GM19372 (cell line): ENCODE data around the gene SMAD5.

Experiments used
- ATAC-seq: cut with Tn5 transposase; IDR thresholded peaks from one replicate; pipeline ENCODE4 v1.9.1; 2021; ENCODE audit warnings: mild to moderate bottlenecking, low read depth, moderate library complexity; ENCODE audit not compliant: unreplicated experiment

The SMAD5 gene

DNA sequence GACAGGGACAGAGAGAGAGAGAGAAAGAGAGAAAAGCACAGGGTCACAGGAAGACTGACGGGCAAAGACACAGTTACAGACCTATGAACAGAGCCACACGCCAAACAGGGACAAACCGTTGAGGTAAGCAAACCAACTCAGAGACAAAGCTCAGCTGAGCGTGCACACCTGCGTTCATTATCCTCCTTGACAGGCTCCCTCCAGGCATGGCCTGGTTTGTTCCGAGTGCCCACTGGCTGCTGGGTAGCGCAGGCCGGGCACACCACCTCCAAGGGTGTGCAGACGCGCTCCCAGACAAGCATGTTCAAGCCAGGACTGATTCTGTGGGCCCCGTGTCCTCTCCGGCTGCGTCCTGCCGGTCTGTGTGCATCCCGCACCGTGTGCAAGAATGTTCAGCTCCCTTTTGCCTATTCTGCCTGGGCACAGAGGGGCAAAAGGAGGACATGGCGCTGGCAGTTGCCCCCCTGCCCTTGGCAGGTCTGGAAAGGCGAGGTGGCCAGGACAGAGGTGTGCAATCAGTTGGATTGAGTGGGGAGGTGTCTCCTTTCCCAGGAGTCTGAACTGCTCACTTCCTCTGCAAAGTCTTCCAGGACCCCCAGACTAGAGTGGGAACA lies 60.8 kb downstream of the SMAD5 start:
- no peak for ATAC-seq

DNA sequence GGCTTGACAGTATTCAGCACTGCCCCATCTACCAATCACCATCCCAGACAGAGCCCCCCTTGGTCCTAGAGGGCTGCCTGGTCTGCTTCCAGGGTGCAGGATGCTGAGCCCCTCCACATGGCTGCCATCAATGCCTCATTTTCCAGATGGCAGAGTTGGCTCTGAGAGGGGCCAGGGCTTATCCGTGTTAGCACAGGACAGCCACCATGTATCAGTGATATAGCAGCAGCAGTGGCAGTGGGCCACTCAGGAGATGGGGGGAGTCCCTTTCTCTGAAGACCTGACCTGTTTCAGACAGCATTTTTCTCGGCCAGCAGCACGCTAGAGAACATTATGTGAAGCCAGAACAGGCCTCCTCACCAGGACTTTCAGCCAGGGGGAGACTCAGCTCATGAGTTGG lies 61.9 kb downstream of the SMAD5 start:
- no peak for ATAC-seq

DNA sequence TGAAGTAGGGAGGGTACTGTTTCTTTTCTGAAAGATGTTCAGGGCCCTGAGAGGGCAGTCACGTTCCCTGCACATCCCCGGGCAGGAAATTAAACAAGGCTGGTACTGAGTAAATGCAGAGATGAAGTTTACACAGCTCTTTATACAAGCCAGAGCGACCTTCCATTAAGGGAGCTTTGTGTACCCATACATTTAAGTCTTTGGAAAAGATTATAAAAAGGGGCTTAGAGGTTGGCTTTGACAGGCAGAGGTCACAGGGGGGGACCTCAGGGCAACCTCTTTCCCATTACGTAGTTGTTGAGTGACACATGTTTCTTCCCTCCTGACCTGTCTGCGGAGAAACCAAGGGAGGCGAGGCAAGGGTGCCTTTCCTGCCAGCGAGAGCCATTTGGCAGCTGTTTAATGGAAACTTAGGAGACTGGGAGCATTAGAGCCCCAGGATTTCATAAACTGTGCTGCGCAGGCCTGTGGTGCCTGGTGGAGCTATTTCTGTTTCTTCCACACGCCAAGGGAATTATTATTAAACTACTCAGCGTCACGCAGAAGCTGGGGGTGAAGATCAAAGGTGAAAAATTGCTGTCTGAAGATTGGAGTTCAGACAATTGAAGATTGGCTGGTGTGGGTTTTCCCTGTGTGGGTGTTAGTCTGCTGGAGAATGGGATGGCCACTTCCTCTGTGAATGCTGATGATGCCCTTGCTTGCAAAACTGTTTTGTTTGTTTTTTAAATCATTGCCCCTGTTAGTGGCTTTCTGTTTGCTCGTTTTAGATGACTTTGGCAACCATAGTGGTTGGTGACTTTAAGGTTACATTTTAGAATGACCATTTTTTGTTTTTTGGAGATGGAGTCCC lies 63.6 kb downstream of the SMAD5 start:
- ATAC-seq, result no peak

DNA sequence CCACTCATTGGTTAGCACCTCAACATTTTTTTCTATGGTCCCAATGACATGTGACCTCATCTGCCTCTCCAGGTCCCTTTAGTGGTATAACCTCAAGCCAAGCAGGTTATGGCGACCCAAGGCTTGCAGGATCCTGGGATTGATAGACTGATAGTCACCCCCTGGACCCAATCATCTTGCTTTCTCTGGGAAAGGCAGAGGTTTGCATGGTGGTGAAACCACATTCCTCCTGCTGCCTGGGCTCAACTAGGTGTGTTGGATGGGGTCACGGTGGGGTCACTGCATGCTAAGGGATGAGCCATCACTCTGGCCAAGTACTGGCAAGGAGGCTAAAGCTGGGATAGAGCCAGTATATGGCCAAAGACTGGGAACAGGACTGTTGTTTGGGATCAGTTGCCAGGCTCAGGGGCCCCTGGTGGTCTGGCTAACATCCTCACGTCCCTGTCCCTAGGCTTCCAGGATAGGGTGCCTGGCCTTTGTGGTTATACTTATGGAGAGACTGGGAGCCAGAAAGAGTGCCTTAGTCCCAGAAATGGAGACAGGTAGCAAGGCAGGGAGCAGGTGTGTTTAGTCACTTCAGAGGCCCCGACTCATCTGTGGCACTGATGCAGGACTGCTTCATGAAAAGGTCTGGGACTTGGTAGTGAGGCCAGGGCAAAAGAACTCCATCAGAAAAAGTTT lies 65.0 kb downstream of the SMAD5 start:
- no peak for ATAC-seq

DNA sequence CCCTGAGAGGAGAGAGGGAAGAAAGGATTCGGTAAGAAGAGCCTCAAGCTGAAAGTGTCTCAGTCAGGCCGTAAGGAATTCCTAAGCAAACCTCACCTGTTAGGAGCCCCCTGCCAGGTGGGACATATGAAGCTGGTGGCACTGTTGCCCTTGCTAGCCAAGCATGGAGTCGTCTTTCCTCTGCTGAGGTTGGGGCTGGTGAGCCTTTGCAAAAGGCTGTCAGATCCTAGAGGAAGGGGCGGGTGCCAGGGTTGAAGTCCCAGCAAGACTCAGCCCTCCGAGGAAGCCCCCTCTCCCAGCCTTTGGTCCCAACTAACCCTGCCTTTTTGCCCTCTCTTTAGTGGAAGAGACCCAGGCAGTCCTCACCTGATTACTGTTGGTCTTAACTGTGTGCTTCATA lies 65.8 kb downstream of the SMAD5 start:
- ATAC-seq, result no peak

DNA sequence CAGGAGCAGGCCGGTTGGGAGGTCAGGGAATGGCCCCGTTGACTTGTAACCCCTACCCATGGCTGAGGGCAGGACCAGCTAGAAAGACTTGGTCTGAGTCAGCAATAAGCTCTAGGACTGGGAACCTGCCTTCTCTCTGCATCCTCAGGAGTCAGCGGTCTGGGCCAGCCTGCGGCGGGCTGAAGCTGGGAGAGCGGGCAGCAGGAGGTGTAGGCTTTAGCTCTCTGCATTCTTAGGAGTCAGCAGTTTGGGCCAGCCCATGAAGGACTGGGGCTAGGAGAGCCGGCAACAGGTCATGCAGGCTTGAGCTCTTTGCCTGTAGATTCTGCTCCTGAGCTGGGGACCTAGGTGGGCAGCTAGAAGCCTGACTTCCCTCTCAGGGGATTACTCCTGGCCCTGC lies 66.8 kb downstream of the SMAD5 start:
- ATAC-seq, result no peak

DNA sequence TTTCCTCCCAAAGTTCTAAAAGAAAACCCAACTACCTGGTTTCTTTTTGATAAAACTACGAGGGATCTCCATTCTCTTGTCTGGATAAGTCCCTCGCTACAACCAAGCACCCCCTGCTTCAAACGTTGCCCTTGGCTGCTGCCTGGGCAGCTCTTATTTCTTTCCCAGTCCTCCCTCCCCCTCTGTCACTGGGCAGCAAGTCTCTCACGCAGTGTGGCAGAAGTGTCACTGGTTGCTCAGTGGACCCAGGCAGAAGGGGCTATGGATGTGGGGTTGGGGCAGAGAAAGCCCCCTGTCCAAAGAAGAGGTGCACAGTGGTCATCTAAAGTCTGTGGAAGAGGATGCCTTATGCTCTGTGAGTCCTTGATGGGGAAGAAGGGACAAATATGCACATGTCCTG lies 67.5 kb downstream of the SMAD5 start:
- no peak for ATAC-seq

DNA sequence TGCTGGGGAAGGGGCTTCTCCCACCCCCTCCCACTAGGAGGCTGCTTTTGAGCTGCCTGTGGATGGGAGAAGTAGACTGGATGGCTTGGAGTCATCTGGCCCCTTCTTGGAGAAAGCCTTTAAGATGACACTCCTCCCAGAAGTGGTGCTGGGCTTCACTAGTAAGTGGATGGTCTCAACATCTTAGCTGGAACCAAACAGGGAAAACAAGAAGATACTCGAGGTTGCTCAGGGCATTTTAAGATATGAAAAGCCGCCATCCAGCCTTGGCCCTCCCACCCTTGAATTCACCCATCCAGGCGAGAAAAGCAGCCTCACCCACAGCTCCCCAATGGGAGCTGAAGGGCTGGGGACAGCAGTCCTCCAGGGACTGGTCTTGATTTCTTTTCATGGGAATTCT lies 68.1 kb downstream of the SMAD5 start:
- no peak for ATAC-seq

DNA sequence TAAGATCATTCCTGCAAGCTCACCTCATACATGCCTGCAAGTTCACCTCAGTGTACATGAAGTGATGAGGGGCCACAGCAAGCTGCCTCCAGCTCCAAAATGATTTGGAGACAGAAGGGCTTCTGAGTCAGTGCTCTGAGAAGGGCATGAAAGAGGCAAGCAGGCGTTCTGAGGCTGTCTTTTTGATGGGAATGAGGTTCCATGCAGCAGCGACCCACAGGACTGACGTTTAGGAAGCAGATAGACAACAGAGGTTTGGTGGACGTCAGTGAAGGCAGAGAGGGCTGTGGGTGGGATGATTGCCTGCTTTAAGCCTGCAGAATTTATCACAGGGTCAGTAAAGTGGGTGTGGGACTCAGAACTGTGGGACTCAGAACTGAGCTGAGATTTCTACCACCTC lies 69.2 kb downstream of the SMAD5 start:
- no peak for ATAC-seq

DNA sequence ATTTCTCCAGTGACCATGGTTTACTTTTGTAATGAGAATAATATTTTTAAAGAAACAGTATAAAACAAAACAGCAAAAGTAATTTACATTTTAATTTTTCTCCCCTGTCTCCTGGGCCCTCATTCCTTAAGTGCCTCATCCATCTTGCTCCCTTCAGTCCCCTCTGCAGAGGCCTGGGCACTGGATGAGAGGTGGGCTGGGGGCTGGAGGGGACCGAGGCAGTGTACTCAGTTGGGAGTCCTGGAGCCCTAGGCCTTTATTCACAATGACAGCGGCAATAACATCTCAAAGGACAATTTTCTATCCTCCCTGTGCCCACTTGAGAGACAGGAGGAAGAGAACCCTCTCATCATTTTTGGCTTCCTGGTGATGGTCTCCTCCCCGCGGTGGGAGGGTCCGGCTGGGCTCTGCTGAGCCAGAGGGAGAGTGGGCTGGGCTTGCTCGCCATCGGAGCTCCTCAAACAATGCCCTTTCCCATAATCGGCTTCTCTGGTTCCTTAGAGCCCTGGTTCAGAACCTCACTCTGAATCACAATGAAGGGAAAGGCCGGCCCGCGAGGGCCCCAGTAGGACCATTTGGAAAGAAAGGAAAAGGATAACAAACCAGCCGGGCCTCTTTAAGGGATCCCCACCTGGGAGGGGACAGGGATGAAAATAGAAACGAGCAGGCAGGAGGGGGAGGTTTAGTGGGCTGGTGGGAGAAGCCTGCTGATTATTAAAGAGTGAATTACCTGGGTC lies 70.0 kb downstream of the SMAD5 start:
- no peak for ATAC-seq

DNA sequence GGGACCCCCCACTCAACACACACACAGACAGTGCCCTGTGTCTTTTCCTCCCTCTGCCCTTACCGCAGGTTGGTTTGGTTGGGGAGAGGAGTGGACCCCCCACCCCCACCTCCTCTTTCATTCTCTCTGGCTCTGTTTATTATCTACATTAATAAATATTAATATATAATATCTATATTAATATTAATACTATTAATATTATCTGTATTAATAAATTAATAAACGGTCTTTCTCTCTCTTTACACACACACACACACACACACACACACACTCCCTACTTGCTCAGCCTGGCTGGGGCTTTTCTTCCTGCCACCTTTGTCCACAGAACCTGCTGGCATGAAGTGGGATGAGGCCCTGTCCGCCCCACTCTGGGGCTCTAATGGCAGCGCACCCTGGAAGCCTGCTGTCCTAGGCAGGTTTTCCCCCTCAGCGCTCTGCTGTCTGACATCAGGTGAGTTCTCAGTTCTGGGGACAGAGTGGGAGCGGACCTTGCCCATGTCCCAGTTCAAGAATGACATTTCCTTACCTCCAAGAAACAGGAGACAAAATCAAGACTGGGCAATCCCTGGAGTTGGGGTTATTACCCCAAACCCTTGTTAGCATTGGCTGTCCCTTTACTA lies 70.8 kb downstream of the SMAD5 start:
- no peak for ATAC-seq

DNA sequence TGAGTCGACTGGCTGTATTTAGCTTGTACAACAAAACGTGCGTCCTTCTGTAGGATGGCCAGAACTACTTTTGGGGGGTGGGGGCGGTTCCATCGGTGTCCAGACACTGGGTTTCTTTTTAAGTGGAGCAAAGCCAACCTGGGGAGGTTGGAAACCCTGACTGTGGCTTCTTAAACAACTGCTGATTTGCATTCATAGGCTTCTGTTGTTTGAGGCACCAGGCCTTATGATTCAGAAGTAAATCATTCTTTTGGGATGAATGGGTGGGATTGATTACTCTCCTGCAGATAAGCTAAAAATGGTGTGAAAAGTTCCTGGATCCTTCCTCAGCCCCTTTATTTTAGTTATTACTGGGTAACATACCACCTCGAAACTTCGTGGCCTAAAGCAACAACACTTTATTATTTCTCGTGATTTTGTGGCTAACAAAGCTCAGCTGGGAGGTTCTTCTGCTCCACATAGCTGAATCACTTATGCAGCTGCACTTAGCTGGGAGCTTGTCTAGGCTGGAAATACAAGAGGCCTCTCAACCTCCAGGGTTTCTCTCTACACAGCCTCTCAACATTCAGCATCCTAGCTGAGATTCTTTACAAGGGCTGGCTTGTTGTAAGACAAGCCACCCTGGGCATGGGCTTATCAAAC lies 72.5 kb downstream of the SMAD5 start:
- ATAC-seq, result no peak

DNA sequence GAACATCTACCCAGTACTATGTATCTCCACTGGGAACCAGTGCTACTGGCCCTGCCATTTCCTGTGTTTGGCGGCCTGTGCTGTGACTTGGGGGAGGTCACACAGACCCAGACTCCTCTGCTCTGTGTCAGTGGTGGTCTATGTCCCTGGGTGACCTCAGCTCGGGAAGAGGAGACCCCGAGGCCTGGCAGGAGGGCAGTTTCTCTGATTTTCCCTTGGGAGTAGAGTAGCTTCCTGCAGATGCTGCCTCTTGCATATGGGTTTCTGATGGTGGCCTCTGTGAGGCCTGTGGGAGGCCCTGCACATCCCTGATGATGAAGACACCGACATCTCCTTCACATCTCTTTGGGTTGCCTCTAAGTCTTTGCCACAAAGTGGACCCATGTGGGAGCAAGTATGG lies 73.3 kb downstream of the SMAD5 start:
- no peak for ATAC-seq

DNA sequence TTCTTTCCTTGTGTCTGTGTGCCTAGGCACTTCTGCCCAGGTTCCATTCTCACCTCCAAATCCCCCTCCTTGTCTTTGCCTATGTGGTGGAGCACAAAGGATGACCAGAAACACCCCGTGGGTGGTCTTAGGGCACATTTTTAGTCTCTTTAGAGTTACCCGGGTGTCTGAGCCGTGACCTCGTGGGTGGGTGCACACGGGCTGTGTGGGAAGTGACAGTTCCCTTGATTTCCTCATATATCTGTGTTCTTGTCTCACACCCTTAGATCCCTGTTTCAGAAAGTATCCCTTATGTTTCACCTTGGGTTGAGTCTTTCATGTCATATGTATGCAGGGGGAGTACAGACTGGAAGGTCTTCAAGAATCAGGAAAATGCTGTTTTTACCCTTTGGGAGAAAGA lies 73.7 kb downstream of the SMAD5 start:
- ATAC-seq, result no peak

DNA sequence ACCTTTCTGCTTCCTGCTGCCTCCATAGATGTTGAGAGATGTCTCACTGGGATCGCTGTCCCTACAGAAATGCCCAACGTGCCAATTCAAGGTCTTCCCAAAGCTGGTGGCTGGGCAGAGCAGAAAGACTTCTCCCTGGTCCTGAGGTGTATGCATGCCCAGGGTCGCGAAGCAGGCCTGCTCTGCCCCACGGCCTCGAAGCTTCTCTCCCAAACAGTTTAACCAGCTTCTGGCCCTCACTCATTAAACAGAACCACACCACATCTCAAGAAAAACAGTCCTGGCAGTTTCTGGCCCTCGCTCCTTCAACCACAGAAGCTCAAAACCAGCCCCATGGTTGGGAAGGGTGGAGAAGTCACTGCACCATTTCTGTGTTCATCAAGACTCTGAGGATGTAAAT lies 75.0 kb downstream of the SMAD5 start:
- no peak for ATAC-seq

DNA sequence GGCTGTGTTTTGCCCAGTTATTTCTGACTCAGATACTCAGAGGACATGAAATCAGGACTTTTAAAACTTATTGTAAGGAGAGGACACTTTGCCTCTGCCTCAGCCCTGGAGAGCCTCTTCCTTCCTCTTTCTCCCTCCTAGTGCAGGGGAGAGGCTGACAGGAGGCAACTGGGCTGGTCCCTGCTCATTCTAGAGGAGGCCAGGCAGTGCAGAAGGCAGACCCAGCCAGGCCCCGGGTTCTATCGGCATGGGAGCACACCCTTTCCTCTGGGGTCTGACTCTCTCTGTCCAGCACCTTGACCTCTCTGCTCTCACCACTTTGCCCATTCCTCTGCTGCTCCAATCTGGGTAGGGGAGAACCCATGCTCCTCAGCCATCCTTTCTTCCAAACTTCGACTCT lies 76.3 kb downstream of the SMAD5 start:
- no peak for ATAC-seq

DNA sequence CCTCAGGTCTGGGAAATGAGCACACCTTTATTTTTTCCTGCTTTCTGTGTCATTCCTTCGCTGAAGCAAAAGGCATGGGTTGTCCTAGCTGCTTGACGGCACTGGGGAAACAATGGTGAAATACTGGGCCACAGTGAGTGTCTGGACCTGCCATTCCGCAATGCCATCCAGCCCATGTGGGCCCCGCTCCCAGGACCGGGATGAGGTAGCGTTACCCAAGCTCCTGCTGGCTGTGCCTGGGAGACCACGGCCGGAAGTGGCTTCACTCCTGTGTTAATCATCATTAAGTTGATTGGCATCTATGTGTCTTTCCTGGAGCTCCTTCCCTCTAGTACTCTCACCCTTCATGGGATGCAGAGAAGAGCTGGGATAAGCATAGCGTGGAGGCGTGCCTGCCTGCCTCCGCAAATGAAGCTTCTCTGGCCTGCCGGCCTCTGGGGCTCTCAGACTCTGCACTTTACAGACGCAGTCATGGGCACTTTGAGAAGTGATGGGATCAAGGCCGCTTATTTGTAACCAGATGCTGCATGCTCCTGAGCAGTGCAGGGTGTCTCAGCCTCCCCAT lies 76.8 kb downstream of the SMAD5 start:
- ATAC-seq, result no peak

DNA sequence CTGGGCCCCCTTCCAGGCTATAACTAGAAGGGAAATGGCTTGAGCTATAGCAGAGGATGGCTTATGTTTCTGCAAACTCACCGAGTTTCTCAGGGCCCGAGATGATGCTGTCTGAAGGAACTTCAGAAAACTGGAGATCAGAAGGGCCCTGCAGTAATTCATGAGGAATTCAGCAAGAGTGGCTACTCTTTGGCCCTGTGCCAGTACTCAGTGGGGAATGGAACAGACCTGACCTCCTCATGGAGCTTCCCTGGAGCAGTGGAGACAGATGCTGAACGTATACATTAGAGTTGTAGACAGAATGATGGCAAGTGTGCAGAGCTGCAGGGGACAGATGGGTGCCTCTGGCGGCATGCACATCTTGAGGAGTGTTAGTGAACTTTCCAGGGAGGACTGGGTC lies 77.6 kb downstream of the SMAD5 start:
- no peak for ATAC-seq

DNA sequence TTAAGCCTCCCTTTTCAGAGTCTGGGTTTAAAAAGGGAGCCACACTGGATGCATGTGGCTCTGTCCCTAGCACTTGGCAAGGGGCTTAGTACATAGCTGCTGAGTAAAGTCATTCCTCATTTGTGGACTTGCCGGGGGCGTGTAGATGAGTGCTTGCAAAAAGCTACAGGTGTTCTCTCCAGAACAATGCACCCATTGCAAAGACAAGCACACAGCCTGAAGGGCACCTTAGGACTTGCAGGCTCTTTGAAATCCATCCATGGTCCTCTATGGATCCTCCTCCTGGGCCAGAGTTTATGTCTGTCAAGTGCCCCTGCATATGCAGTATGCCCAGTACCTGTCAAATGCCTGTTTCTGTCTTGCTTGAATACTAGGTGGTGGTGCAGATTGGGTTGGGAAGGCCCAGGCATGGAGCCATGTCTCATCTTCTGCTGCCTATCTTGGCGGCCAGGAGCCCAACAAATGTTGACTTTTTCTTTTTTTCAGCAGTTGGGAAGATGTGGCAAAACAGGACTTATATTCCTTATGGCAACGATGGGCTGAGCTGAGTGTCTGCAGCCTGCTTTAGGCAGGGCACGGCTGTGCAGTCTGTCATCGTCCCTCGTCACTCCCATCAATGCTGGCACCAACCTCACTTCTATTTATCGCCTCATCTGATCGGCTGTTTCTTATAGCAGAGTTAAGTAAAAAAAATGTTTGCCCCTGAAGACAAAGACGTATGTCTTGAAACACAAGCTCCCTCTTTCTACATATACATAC lies 78.8 kb downstream of the SMAD5 start:
- ATAC-seq, result no peak
